IMR-90 (cell line): Measurements from ENCODE around the gene FGD5. TPM values are rescaled to one million over a fixed set of nuclear protein-coding genes. Genes with fewer than 3 reads are reported as not detected.

Experiments
- ATAC-seq: fragments of 200-7000 bp; cut with Tn5 transposase; 2 replicates; pipeline ENCODE4 v1.9.1; 2020; ENCODE audit warnings: low read depth, mild to moderate bottlenecking, moderate library complexity
- BruUV-seq: library from RNA; stranded (reverse); fragments of 400-500 nt; replicated peaks from 2 replicates; lab custom pipeline; 2021; lab: Mats Ljungman, UMichigan
- CTCF ChIA-PET: fragments of 300-600 bp; formaldehyde crosslinking; extraction: SDS; loops from one replicate; lab custom pipeline; 2021; ENCODE audit warnings: antibody characterized with exemption; lab: Yijun Ruan, JAX
- POLR2A ChIA-PET: fragments of 300-600 bp; sonication (Branson Sonifier 250); formaldehyde crosslinking; loops from one replicate; lab custom pipeline; 2022; ENCODE audit warnings: antibody characterized with exemption; ENCODE audit not compliant: unreplicated experiment; lab: Charles Lee
- DNase-seq: peaks from one replicate; pipeline ENCODE4 v3.0.0; 2013
- H2AFZ ChIP-seq: replicated peaks from 2 replicates; pipeline ENCODE3; 2013; ENCODE audit warnings: low read length, mild to moderate bottlenecking; ENCODE audit not compliant: poor library complexity
- H2AK5ac ChIP-seq: 2 replicates; pipeline ENCODE4 v1.6.1; 2013; ENCODE audit warnings: low read depth, low read length, inconsistent platforms
- H2AK9ac ChIP-seq: replicated peaks from 2 replicates; pipeline ENCODE3; 2013; ENCODE audit warnings: mild to moderate bottlenecking, low read depth, low read length, moderate library complexity; ENCODE audit not compliant: poor library complexity
- H2BK120ac ChIP-seq: 2 replicates; pipeline ENCODE4 v1.6.1; 2013; ENCODE audit warnings: low read depth, low read length, inconsistent platforms
- H2BK15ac ChIP-seq: 3 replicates; pipeline ENCODE4 v1.6.1; 2013; ENCODE audit warnings: low read depth, low read length, inconsistent platforms
- H2BK20ac ChIP-seq: 2 replicates; pipeline ENCODE4 v1.6.1; 2013; ENCODE audit warnings: low read depth, mild to moderate bottlenecking, inconsistent platforms, low read length, moderate library complexity
- H2BK5ac ChIP-seq: 2 replicates; pipeline ENCODE4 v1.6.1; 2013; ENCODE audit warnings: mild to moderate bottlenecking, low read depth, low read length, inconsistent platforms; ENCODE audit not compliant: poor library complexity, severe bottlenecking
- H3K14ac ChIP-seq: replicated peaks from 2 replicates; pipeline ENCODE4 v1.6.1; 2013; ENCODE audit warnings: low read depth, low read length, inconsistent platforms
- H3K18ac ChIP-seq: 2 replicates; pipeline ENCODE4 v1.6.1; 2013; ENCODE audit warnings: low read depth, low read length, control low read depth
- H3K23ac ChIP-seq: 2 replicates; pipeline ENCODE4 v1.6.1; 2013; ENCODE audit warnings: low read depth, low read length, inconsistent platforms
- H3K27ac ChIP-seq: 2 replicates; pipeline ENCODE4 v1.5.1; 2013; ENCODE audit warnings: mild to moderate bottlenecking, control low read depth, low read length; ENCODE audit not compliant: insufficient read depth
- H3K27me3 ChIP-seq: 2 replicates; pipeline ENCODE4 v1.6.1; 2013; ENCODE audit warnings: low read length; ENCODE audit not compliant: control insufficient read depth, insufficient read depth
- H3K36me3 ChIP-seq: 2 replicates; pipeline ENCODE4 v1.6.1; 2013; ENCODE audit warnings: low read length, mixed read lengths; ENCODE audit not compliant: control insufficient read depth, insufficient read depth
- H3K4ac ChIP-seq: 2 replicates; pipeline ENCODE4 v1.6.1; 2013; ENCODE audit warnings: low read depth, low read length, inconsistent platforms
- H3K4me1 ChIP-seq: 2 replicates; pipeline ENCODE4 v1.6.1; 2013; ENCODE audit warnings: low read length, mixed read lengths; ENCODE audit not compliant: control insufficient read depth, insufficient read depth
- H3K4me2 ChIP-seq: 2 replicates; pipeline ENCODE4 v1.6.1; 2013; ENCODE audit warnings: low read depth, mild to moderate bottlenecking, control low read depth, low read length, moderate library complexity
- H3K4me3 ChIP-seq: 2 replicates; pipeline ENCODE4 v1.5.1; 2013; ENCODE audit warnings: low read depth, mild to moderate bottlenecking, control low read depth, low read length, moderate library complexity; ENCODE audit not compliant: insufficient read depth
- H3K56ac ChIP-seq: 2 replicates; pipeline ENCODE4 v1.6.1; 2013; ENCODE audit warnings: low read length, inconsistent platforms; ENCODE audit not compliant: insufficient read depth; ENCODE audit errors: extremely low read depth
- H3K79me1 ChIP-seq, 2 experiments: 2 replicates each; pipeline ENCODE4 v1.6.1; 2013; ENCODE audit warnings: low read length in 2 of 2, inconsistent platforms in 1 of 2, low read depth in 1 of 2
- H3K9ac ChIP-seq: 2 replicates; pipeline ENCODE4 v1.6.1; 2013; ENCODE audit warnings: low read depth, low read length, control low read depth
- H3K9me1 ChIP-seq: 2 replicates; pipeline ENCODE4 v1.6.1; 2013; ENCODE audit warnings: low read length, inconsistent platforms; ENCODE audit not compliant: insufficient read depth
- H3K9me3 ChIP-seq: 2 replicates; pipeline ENCODE4 v1.6.1; 2013; ENCODE audit warnings: low read length; ENCODE audit not compliant: control insufficient read depth, insufficient read depth
- H4K20me1 ChIP-seq: 2 replicates; pipeline ENCODE4 v1.6.1; 2013; ENCODE audit warnings: low read length, inconsistent platforms; ENCODE audit not compliant: insufficient read depth
- H4K5ac ChIP-seq: 2 replicates; pipeline ENCODE4 v1.6.1; 2013; ENCODE audit warnings: mild to moderate bottlenecking, low read depth, low read length, control low read depth
- H4K8ac ChIP-seq, 2 experiments: 2 replicates each; pipeline ENCODE4 v1.6.1; 2013; ENCODE audit warnings: low read depth in 2 of 2, low read length in 2 of 2, control low read depth in 1 of 2, inconsistent platforms in 1 of 2
- H4K91ac ChIP-seq: 2 replicates; pipeline ENCODE4 v1.6.1; 2013; ENCODE audit warnings: low read depth, low read length, inconsistent platforms; ENCODE audit not compliant: insufficient read depth
- BHLHE40 ChIP-seq: fragments of 150-350 bp; IDR thresholded peaks from 2 replicates; pipeline ENCODE4 v1.6.1; 2016; ENCODE audit warnings: mild to moderate bottlenecking, low read depth, low read length
- CHD1 ChIP-seq: IDR thresholded peaks from 2 replicates; pipeline ENCODE4 v1.6.1; 2012; ENCODE audit warnings: low read depth, low read length, improper control_type of control experiment
- FOS ChIP-seq: fragments of 150-350 bp; IDR thresholded peaks from 2 replicates; pipeline ENCODE4 v1.6.1; 2016; ENCODE audit warnings: low read depth, low read length
- MAZ ChIP-seq: IDR thresholded peaks from 2 replicates; pipeline ENCODE4 v1.6.1; 2012; ENCODE audit warnings: low read depth, mild to moderate bottlenecking, low read length, improper control_type of control experiment, moderate library complexity, borderline replicate concordance
- MXI1 ChIP-seq: IDR thresholded peaks from 2 replicates; pipeline ENCODE4 v1.6.1; 2012; ENCODE audit warnings: low read depth, mild to moderate bottlenecking, low read length, moderate library complexity, borderline replicate concordance
- NFE2L2 ChIP-seq: fragments of 150-350 bp; IDR thresholded peaks from 2 replicates; pipeline ENCODE4 v1.6.1; 2016; ENCODE audit warnings: low read depth, mild to moderate bottlenecking, low read length
- POLR2A ChIP-seq: IDR thresholded peaks from 2 replicates; pipeline ENCODE4 v1.6.1; 2012; ENCODE audit warnings: mild to moderate bottlenecking, low read depth, low read length
- RAD21 ChIP-seq: IDR thresholded peaks from 2 replicates; pipeline ENCODE4 v1.6.1; 2012; ENCODE audit warnings: low read length, improper control_type of control experiment
- RCOR1 ChIP-seq: IDR thresholded peaks from 2 replicates; pipeline ENCODE4 v1.6.1; 2012; ENCODE audit warnings: mild to moderate bottlenecking, low read length, improper control_type of control experiment; ENCODE audit not compliant: insufficient replicate concordance
- RFX5 ChIP-seq: IDR thresholded peaks from 2 replicates; pipeline ENCODE4 v1.8.0; 2012; ENCODE audit warnings: low read depth, mild to moderate bottlenecking, low read length, moderate library complexity
- SMC3 ChIP-seq: fragments of 150-350 bp; IDR thresholded peaks from 2 replicates; pipeline ENCODE4 v1.6.1; 2016; ENCODE audit warnings: low read depth, mild to moderate bottlenecking, antibody characterized with exemption, low read length, moderate library complexity
- WGBS, 2 experiments: methylation state at CpG; one replicate each; pipeline versions ENCODE4 v1.1.5 to v1.1.7; 2013; ENCODE audit warnings: missing lambda C conversion rate in 2 of 2; ENCODE audit not compliant: insufficient read length in 1 of 2; ENCODE audit errors: extremely low coverage in 2 of 2; 5-methylcytosine and 5-hydroxymethylcytosine counted together
- dilution Hi-C: fragments of 300-500 bp; cut with HindIII; formaldehyde crosslinking; loops from one replicate; pipeline ENCODE4 v1.14.3; 2018; ENCODE audit warnings: low sequenced_read_pairs; ENCODE audit not compliant: unreplicated experiment
- in situ Hi-C: fragments of 300-500 bp; cut with MboI; formaldehyde crosslinking; loops from 3 replicates; pipeline ENCODE4 v1.14.3; 2019; ENCODE audit warnings: low sequenced_read_pairs, inconsistent platforms, mixed read lengths
- intact Hi-C: fragments of 100-400 bp; cut with micrococcal nuclease; formaldehyde crosslinking; loops from 2 replicates; pipeline ENCODE4 v1.10.0; 2022
- polyA plus RNA-seq, 3 experiments: library from polyadenylated mRNA; depleted of rRNA; stranded (reverse); fragments of >200 nt; gene quantifications; 2 replicates each; pipeline ENCODE4 v1.2.3, GENCODE V29; 2012; ENCODE audit warnings: low replicate concordance in 1 of 3
- total RNA-seq: library from RNA; depleted of rRNA; stranded (reverse); fragments of >200 nt; gene quantifications from 2 replicates; pipeline ENCODE4 v1.2.3, GENCODE V29; 2012
- TF ChIP-seq, protein P1 (sequence below): conservative IDR thresholded peaks from 2 replicates; pipeline ENCODE4 v1.5.1; 2012; ENCODE audit warnings: mild to moderate bottlenecking, low read depth, low read length, improper control_type of control experiment

The FGD5 gene
- total and polyA plus RNA-seq, 2 of the 4 experiments (the other 2 are of a cell fraction), result not detected

DNA sequence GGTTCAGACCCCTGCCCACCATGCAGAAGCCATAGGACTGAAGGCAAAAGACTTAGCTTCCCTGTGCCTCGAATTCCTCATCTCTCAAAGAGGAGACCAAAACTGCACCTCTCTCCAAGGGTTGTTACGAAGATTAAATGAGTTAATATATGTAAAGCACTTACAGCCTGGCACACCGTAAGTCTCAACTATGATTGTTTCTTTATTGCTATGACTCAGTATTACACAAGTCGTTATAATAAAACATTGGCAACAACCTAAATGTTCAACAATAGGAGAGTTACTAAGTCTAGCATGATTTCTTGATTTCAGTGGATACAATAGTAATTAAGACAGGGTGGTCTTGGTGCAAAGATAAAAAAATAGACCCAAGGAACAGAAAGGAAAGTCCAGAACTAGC lies 19.6 kb upstream of the FGD5 start:
- no peaks in the 10 kb centered on the region for H3K36me3 ChIP-seq
- dilution Hi-C loops, result no loop called here
- no peak overlapping the region for H2BK20ac ChIP-seq
- H2BK15ac ChIP-seq, result no peak overlapping the region
- no peak overlapping the region for H3K4me2 ChIP-seq
- H3K23ac ChIP-seq, result no peak overlapping the region
- H2BK5ac ChIP-seq, result no peak overlapping the region
- no peaks in the 10 kb centered on the region for H3K9me1 ChIP-seq
- DNase-seq, result no peak
- H3K27me3 ChIP-seq, result peaks cover 38% of the 10 kb centered on the region
- no peak overlapping the region for H3K4ac ChIP-seq
- no peaks in the 10 kb centered on the region for H3K9me3 ChIP-seq
- no TSS peak for BruUV-seq
- ChIA-PET CTCF (no interaction called here), POLR2A (no interaction called here)
- in situ Hi-C loops, result no loop called here
- intact Hi-C loops, result no loop called here
- no peak overlapping the region for H3K27ac ChIP-seq
- H4K91ac ChIP-seq, result no peak overlapping the region
- no CpG with 5 or more reads among the region's 4 CpGs for WGBS, 2 experiments
- H3K9ac ChIP-seq, result no peak overlapping the region
- H3K18ac ChIP-seq, result no peak overlapping the region
- no peak overlapping the region for H3K14ac ChIP-seq
- H2AK9ac ChIP-seq, result no peak overlapping the region
- ATAC-seq, result no peak
- no peak overlapping the region for H2BK120ac ChIP-seq
- H3K4me1 ChIP-seq, result no peaks in the 10 kb centered on the region
- H3K4me3 ChIP-seq, result no peak overlapping the region
- no peak overlapping the region for H4K8ac ChIP-seq
- H2AK5ac ChIP-seq, result no peak overlapping the region
- no peak overlapping the region for H3K56ac ChIP-seq
- H3K79me1 ChIP-seq, result no peaks in the 10 kb centered on the region
- no peaks in the 10 kb centered on the region for H4K20me1 ChIP-seq
- no peak for TF ChIP-seq MXI1
- no peak for TF ChIP-seq NFE2L2
- no peak for TF ChIP-seq RCOR1
- TF ChIP-seq FOS, result no peak
- no peak for TF ChIP-seq RAD21
- TF ChIP-seq MAZ, result no peak
- TF ChIP-seq SMC3, result no peak
- TF ChIP-seq RFX5, result no peak
- no peak for TF ChIP-seq CHD1
- no peak for TF ChIP-seq POLR2A
- no peak for TF ChIP-seq BHLHE40
- TF ChIP-seq, protein P1, sequence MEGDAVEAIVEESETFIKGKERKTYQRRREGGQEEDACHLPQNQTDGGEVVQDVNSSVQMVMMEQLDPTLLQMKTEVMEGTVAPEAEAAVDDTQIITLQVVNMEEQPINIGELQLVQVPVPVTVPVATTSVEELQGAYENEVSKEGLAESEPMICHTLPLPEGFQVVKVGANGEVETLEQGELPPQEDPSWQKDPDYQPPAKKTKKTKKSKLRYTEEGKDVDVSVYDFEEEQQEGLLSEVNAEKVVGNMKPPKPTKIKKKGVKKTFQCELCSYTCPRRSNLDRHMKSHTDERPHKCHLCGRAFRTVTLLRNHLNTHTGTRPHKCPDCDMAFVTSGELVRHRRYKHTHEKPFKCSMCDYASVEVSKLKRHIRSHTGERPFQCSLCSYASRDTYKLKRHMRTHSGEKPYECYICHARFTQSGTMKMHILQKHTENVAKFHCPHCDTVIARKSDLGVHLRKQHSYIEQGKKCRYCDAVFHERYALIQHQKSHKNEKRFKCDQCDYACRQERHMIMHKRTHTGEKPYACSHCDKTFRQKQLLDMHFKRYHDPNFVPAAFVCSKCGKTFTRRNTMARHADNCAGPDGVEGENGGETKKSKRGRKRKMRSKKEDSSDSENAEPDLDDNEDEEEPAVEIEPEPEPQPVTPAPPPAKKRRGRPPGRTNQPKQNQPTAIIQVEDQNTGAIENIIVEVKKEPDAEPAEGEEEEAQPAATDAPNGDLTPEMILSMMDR, result no peak
- no peak overlapping the region for H4K5ac ChIP-seq
- H2AFZ ChIP-seq, result no peak overlapping the region
